ENCODE measurements around the gene KLK7.

Gene KLK7

DNA sequence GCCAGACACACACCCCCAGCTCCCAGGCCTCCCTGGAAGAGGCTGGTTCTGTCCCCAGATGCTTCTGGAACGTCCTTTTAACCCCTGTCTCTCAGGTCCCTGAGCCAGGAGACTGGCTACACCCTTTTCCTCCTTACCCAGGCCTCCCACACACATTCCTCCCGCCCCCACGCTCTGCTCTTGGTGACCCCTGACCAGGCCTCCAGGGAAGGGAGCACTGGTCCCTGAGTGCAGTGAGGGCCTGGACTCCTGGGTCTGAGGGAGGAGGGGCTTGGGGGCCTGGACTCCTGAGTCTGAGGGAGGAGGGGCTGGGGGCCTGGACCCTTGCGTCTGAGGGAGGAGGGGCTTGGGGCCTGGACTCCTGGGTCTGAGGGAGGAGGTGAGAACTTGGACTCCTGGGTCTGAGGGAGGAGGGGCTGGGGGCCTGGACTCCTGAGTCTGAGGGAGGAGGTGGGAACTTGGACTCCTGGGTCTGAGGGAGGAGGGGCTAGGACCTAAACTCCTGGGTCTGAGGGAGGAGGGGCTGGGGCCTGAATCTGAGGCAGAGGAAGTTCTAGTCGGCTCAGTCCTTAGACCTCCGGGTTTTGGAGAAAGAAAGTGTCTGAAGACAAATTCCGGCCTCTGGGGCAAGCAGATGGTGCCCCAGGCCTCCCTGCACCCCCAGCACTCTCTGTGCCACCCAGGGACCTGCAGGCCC, 14.9 kb downstream of the KLK7 start:
- no peak overlapping the region for H3K4me3 ChIP-seq (ENCODE audit: low read depth, low read length)
- DNase-seq (ENCODE audit: low read depth): no peak
- TF ChIP-seq, protein P1, sequence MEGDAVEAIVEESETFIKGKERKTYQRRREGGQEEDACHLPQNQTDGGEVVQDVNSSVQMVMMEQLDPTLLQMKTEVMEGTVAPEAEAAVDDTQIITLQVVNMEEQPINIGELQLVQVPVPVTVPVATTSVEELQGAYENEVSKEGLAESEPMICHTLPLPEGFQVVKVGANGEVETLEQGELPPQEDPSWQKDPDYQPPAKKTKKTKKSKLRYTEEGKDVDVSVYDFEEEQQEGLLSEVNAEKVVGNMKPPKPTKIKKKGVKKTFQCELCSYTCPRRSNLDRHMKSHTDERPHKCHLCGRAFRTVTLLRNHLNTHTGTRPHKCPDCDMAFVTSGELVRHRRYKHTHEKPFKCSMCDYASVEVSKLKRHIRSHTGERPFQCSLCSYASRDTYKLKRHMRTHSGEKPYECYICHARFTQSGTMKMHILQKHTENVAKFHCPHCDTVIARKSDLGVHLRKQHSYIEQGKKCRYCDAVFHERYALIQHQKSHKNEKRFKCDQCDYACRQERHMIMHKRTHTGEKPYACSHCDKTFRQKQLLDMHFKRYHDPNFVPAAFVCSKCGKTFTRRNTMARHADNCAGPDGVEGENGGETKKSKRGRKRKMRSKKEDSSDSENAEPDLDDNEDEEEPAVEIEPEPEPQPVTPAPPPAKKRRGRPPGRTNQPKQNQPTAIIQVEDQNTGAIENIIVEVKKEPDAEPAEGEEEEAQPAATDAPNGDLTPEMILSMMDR (conservative IDR thresholded peaks at IDR 0.05; ENCODE audit: low read depth, low read length): no peak

- TF ChIP-seq, protein P1 (conservative IDR thresholded peaks at IDR 0.05; ENCODE audit: low read depth, low read length): no peak
- no peak for DNase-seq (ENCODE audit: low read depth)
- H3K4me3 ChIP-seq (ENCODE audit: low read depth, low read length): no peak overlapping the region
These were observed 15.6 kb downstream of the KLK7 start for GRCh38 chr19:50967929-50968715.

- TF ChIP-seq, protein P1 (conservative IDR thresholded peaks at IDR 0.05; ENCODE audit: low read depth, low read length): no peak
- no peak for DNase-seq (ENCODE audit: low read depth)
- no peak overlapping the region for H3K4me3 ChIP-seq (ENCODE audit: low read depth, low read length)
These were observed 19.5 kb downstream of the KLK7 start for GRCh38 chr19:50964266-50964665.

GRCh38 chr19:50963381-50963780, 20.3 kb downstream of the KLK7 start:
- TF ChIP-seq, protein P1 (conservative IDR thresholded peaks at IDR 0.05; ENCODE audit: low read depth, low read length): no peak
- DNase-seq (ENCODE audit: low read depth): no peak
- H3K4me3 ChIP-seq (ENCODE audit: low read depth, low read length): no peak overlapping the region

- H3K4me3 ChIP-seq (ENCODE audit: low read depth, low read length): no peak overlapping the region
- DNase-seq (ENCODE audit: low read depth): no peak
- TF ChIP-seq, protein P1 (conservative IDR thresholded peaks at IDR 0.05; ENCODE audit: low read depth, low read length): no peak
These were observed 21.5 kb downstream of the KLK7 start for GRCh38 chr19:50962245-50962644.

GRCh38 chr19:50959731-50960500, 23.8 kb downstream of the KLK7 start:
- DNase-seq (ENCODE audit: low read depth): no peak
- H3K4me3 ChIP-seq (ENCODE audit: low read depth, low read length): no peak overlapping the region
- TF ChIP-seq, protein P1 (conservative IDR thresholded peaks at IDR 0.05; ENCODE audit: low read depth, low read length): no peak
